Smooth muscle cell of the coronary artery (primary cell): ENCODE data around the gene TMEM198. TPM values are rescaled to one million over a fixed set of nuclear protein-coding genes. Genes with fewer than 3 reads are reported as not detected.

Source experiments
- total RNA-seq: library from RNA; depleted of rRNA; stranded (reverse); fragments of >200 nt; gene quantifications from 2 replicates; pipeline ENCODE4 v1.2.3, GENCODE V29; 2014; ENCODE audit warnings: low replicate concordance

TMEM198 gene
- 0.59 and 1.3 TPM in 2 replicates for total RNA-seq

GRCh38 chr2:219543596-219544358 is at the start of gene TMEM198, which contains the start of gene CHPF:
TMEM198 (plus strand) TSS chr2:219544028; CDS start chr2:219544728, 700 bp downstream.
CHPF (minus strand) TSS chr2:219543809; CDS start chr2:219543538, 271 bp downstream.

GRCh38 chr2:219498280-219499057 is 45.4 kb upstream of the TMEM198 start, which contains the start of gene GMPPA:
GMPPA (plus strand) TSS chr2:219498891; CDS start chr2:219499976, 1,085 bp downstream.

GRCh38 chr2:219514196-219514761 is 29.5 kb upstream of the TMEM198 start, which contains the start of gene ASIC4:
ASIC4 (plus strand) TSS chr2:219514482; CDS start chr2:219514725, 243 bp downstream.

GRCh38 chr2:219571311-219572236 is 27.7 kb downstream of the TMEM198 start, which contains the start of gene OBSL1:
OBSL1 (minus strand) TSS chr2:219571539; CDS start chr2:219571232, 307 bp downstream.

GRCh38 chr2:219572237-219573001 is 28.6 kb downstream of the TMEM198 start, which contains the start of gene INHA:
INHA (plus strand) TSS chr2:219572310; CDS start chr2:219572375, 65 bp downstream.

GRCh38 chr2:219597552-219598307 is 53.9 kb downstream of the TMEM198 start, which contains the start of gene STK11IP:
STK11IP (plus strand) TSS chr2:219597857; CDS start chr2:219598120, 263 bp downstream.

Other genes starting within 250 kb of the TMEM198 start
- under 0.01 and 9.0 TPM in 2 replicates for gene PTPRN, start 234.6 kb upstream of the TMEM198 start, total RNA-seq
- gene RESP18, start 211.3 kb upstream of the TMEM198 start, total RNA-seq, result not detected in 2 replicates
- 54.2 and 75.5 TPM in 2 replicates for gene DNPEP, start 156.1 kb upstream of the TMEM198 start, total RNA-seq
- gene DES, start 125.7 kb upstream of the TMEM198 start, total RNA-seq, result 0.15 and 11.8 TPM in 2 replicates
- gene SPEG, start 109.2 kb upstream of the TMEM198 start, total RNA-seq, result 9.1 and 9.4 TPM in 2 replicates
- 67.1 and 102 TPM in 2 replicates for gene GMPPA, start 45.1 kb upstream of the TMEM198 start, total RNA-seq
- under 0.01 and 0.70 TPM in 2 replicates for gene ASIC4, start 29.5 kb upstream of the TMEM198 start, total RNA-seq
- 48.0 and 109 TPM in 2 replicates for gene CHPF, start 219 bp upstream of the TMEM198 start, total RNA-seq
- gene OBSL1, start 27.5 kb downstream of the TMEM198 start, total RNA-seq, result 45.7 and 84.6 TPM in 2 replicates
- gene INHA, start 28.3 kb downstream of the TMEM198 start, total RNA-seq, result under 0.01 and 0.38 TPM in 2 replicates
- 10.0 and 15.2 TPM in 2 replicates for gene STK11IP, start 53.8 kb downstream of the TMEM198 start, total RNA-seq
- 1.7 and 2.1 TPM in 2 replicates for gene SLC4A3, start 83.6 kb downstream of the TMEM198 start, total RNA-seq